GM23248 (cell line): ENCODE results near the gene STARD13. TPM values are rescaled to one million over a fixed set of nuclear protein-coding genes. Genes with fewer than 3 reads are reported as not detected.

Experiments used
- DNase-seq: peaks from one replicate; pipeline ENCODE4 v3.0.0-alpha.2; 2015
- H2AFZ ChIP-seq: fragments of 200-600 bp; sonication (generic); 2 replicates; pipeline ENCODE4 v1.6.1; 2016; ENCODE audit warnings: antibody characterized with exemption
- H3F3A ChIP-seq: fragments of 200-600 bp; sonication (generic); 2 replicates; pipeline ENCODE4 v1.6.1; 2016; ENCODE audit warnings: mild to moderate bottlenecking, antibody characterized with exemption, mixed run types; ENCODE audit not compliant: insufficient read depth
- H3K27ac ChIP-seq: fragments of 200-600 bp; sonication (generic); 2 replicates; pipeline ENCODE4 v1.5.1; 2016; ENCODE audit warnings: mild to moderate bottlenecking
- H3K27me3 ChIP-seq: fragments of 200-600 bp; sonication (generic); replicated peaks from 2 replicates; pipeline ENCODE4 v1.6.1; 2016; ENCODE audit warnings: mild to moderate bottlenecking; ENCODE audit not compliant: insufficient read depth
- H3K36me3 ChIP-seq: fragments of 200-600 bp; sonication (generic); 2 replicates; pipeline ENCODE4 v1.6.1; 2016; ENCODE audit warnings: low read depth, mild to moderate bottlenecking
- H3K4me1 ChIP-seq: fragments of 200-600 bp; sonication (generic); 2 replicates; pipeline ENCODE4 v1.6.1; 2016; ENCODE audit warnings: mild to moderate bottlenecking; ENCODE audit not compliant: insufficient read depth
- H3K4me2 ChIP-seq: fragments of 200-600 bp; sonication (generic); one replicate; pipeline ENCODE4 v1.6.1; 2016; ENCODE audit warnings: mild to moderate bottlenecking; ENCODE audit not compliant: unreplicated experiment
- H3K4me3 ChIP-seq: fragments of 200-600 bp; sonication (generic); 2 replicates; pipeline ENCODE4 v1.5.1; 2016; ENCODE audit warnings: mild to moderate bottlenecking
- H3K79me2 ChIP-seq: fragments of 200-600 bp; sonication (generic); 2 replicates; pipeline ENCODE4 v1.6.1; 2016; ENCODE audit warnings: mild to moderate bottlenecking; ENCODE audit not compliant: insufficient read depth
- H3K9ac ChIP-seq: fragments of 200-600 bp; sonication (generic); 2 replicates; pipeline ENCODE4 v1.6.1; 2016; ENCODE audit warnings: mild to moderate bottlenecking
- H3K9me2 ChIP-seq: fragments of 200-600 bp; sonication (generic); 2 replicates; pipeline ENCODE4 v1.6.1; 2016; ENCODE audit warnings: mixed run types, mild to moderate bottlenecking, moderate library complexity; ENCODE audit not compliant: insufficient read depth
- H3K9me3 ChIP-seq: fragments of 200-600 bp; sonication (generic); one replicate; pipeline ENCODE4 v1.6.1; 2017; ENCODE audit warnings: low read depth
- H4K20me1 ChIP-seq: fragments of 200-600 bp; sonication (generic); 2 replicates; pipeline ENCODE4 v1.6.0; 2016; ENCODE audit not compliant: insufficient read depth
- EZH2 ChIP-seq: fragments of 200-600 bp; sonication (generic); IDR thresholded peaks from 2 replicates; pipeline ENCODE4 v1.6.1; 2018; ENCODE audit warnings: antibody characterized with exemption, mild to moderate bottlenecking; ENCODE audit not compliant: insufficient read depth, poor library complexity, severe bottlenecking
- EZH2phosphoT487 ChIP-seq: fragments of 200-600 bp; sonication (generic); IDR thresholded peaks from 2 replicates; pipeline ENCODE4 v1.6.1; 2018; ENCODE audit warnings: antibody characterized with exemption, moderate library complexity, mild to moderate bottlenecking, low read depth; ENCODE audit not compliant: insufficient read depth
- WGBS, 2 experiments: methylation state at CpG; one replicate each; pipeline ENCODE4 v1.1.6; 2015 to 2017; ENCODE audit warnings: low lambda C conversion rate in 2 of 2, low coverage in 1 of 2; ENCODE audit errors: missing lambda C conversion rate in 2 of 2; 5-methylcytosine and 5-hydroxymethylcytosine counted together
- in situ Hi-C: fragments of 300-500 bp; cut with MboI; formaldehyde crosslinking; loops from 2 replicates; pipeline ENCODE4 v1.15.0; 2020
- polyA plus RNA-seq: library from polyadenylated mRNA; unstranded; fragments of >200 nt; fragmentation: Nextera tagmentation; extraction: Ambion mirVana; gene quantifications from 2 replicates; pipeline ENCODE4 v1.2.1, GENCODE V29; 2016
- total RNA-seq: library from RNA; depleted of rRNA; stranded (reverse); fragments of >200 nt; shearing (Covaris generic); gene quantifications from 2 replicates; pipeline ENCODE4 v1.2.3, GENCODE V29; 2014

The STARD13 gene
- total and polyA plus RNA-seq, 2 experiments from 2014 or later, result 13.8 to 16.6 TPM

GRCh38 chr13:33312150-33312860 lies 26.8 kb upstream of the STARD13 start:
- Histone ChIP-seq H3K79me2 (no peaks in the 10 kb centered on the region), H3K4me2 (no peak overlapping the region), H3K36me3 (no peaks in the 10 kb centered on the region), H3K27ac (no peak overlapping the region), H3K9me2 (no peaks in the 10 kb centered on the region), H2AFZ (peak overlapping the region; percentile 41), H3K9ac (no peak overlapping the region), H3K9me3 (no peaks in the 10 kb centered on the region), H3K27me3 (no peaks in the 10 kb centered on the region), H4K20me1 (no peaks in the 10 kb centered on the region), H3K4me1 (peaks cover 7% of the 10 kb centered on the region), H3K4me3 (no peak overlapping the region), H3F3A (no peaks in the 10 kb centered on the region)
- in situ Hi-C loops, result no loop called here
- TF ChIP-seq EZH2, result no peak
- no peak for TF ChIP-seq EZH2phosphoT487
- WGBS, 2 experiments, result 32 to 39% methylated on average over 4 of the region's 4 CpGs
- DNase-seq, result peak; percentile 45

- H3K27ac ChIP-seq, result no peak overlapping the region
- no peaks in the 10 kb centered on the region for H3K9me2 ChIP-seq
- H3K79me2 ChIP-seq, result no peaks in the 10 kb centered on the region
- no peaks in the 10 kb centered on the region for H3K9me3 ChIP-seq
- H3K36me3 ChIP-seq, result no peaks in the 10 kb centered on the region
- no peak for DNase-seq
- no peaks in the 10 kb centered on the region for H3F3A ChIP-seq
- TF ChIP-seq EZH2phosphoT487 (no peak), EZH2 (no peak)
- H3K4me2 ChIP-seq, result no peak overlapping the region
- no peak overlapping the region for H2AFZ ChIP-seq
- 85 to 100% methylated on average over 2 of the region's 2 CpGs for WGBS, 2 experiments
- H3K27me3 ChIP-seq, result no peaks in the 10 kb centered on the region
- peaks cover 7% of the 10 kb centered on the region for H3K4me1 ChIP-seq
- in situ Hi-C loops, result no loop called here
- no peaks in the 10 kb centered on the region for H4K20me1 ChIP-seq
- H3K4me3 ChIP-seq, result no peak overlapping the region
- no peak overlapping the region for H3K9ac ChIP-seq
These were observed 25.5 kb upstream of the STARD13 start for GRCh38 chr13:33311040-33311439.

- H3K4me3 ChIP-seq, result no peak overlapping the region
- H3K27ac ChIP-seq, result no peak overlapping the region
- TF ChIP-seq EZH2, result no peak
- no peak for TF ChIP-seq EZH2phosphoT487
- 97% methylated on average over 4 of the region's 4 CpGs for WGBS, 2 experiments
- no peaks in the 10 kb centered on the region for H3K9me3 ChIP-seq
- H3K4me1 ChIP-seq, result peaks cover 7% of the 10 kb centered on the region
- H3K36me3 ChIP-seq, result no peaks in the 10 kb centered on the region
- no peak overlapping the region for H3K4me2 ChIP-seq
- no peak for DNase-seq
- no peaks in the 10 kb centered on the region for H3K79me2 ChIP-seq
- H3F3A ChIP-seq, result no peaks in the 10 kb centered on the region
- H3K9ac ChIP-seq, result no peak overlapping the region
- in situ Hi-C loops, result no loop called here
- no peaks in the 10 kb centered on the region for H3K27me3 ChIP-seq
- H2AFZ ChIP-seq, result no peak overlapping the region
- H3K9me2 ChIP-seq, result no peaks in the 10 kb centered on the region
- no peaks in the 10 kb centered on the region for H4K20me1 ChIP-seq
These were observed 24.9 kb upstream of the STARD13 start for GRCh38 chr13:33310245-33311038.

- Histone ChIP-seq H3K9me2 (no peaks in the 10 kb centered on the region), H3F3A (no peaks in the 10 kb centered on the region), H4K20me1 (no peaks in the 10 kb centered on the region), H2AFZ (no peak overlapping the region), H3K9me3 (no peaks in the 10 kb centered on the region), H3K4me1 (peaks cover 7% of the 10 kb centered on the region), H3K79me2 (no peaks in the 10 kb centered on the region), H3K4me3 (no peak overlapping the region), H3K27ac (no peak overlapping the region), H3K9ac (no peak overlapping the region), H3K4me2 (no peak overlapping the region), H3K36me3 (no peaks in the 10 kb centered on the region), H3K27me3 (no peaks in the 10 kb centered on the region)
- in situ Hi-C loops, result no loop called here
- DNase-seq, result no peak
- TF ChIP-seq EZH2 (no peak), EZH2phosphoT487 (no peak)
- 89 to 100% methylated on average over 1 of the region's 1 CpG for WGBS, 2 experiments
These were observed 23.3 kb upstream of the STARD13 start for GRCh38 chr13:33308863-33309262.
